IMR-90 (cell line): ENCODE data around the gene WFDC6. TPM values are rescaled to one million over a fixed set of nuclear protein-coding genes. Genes with fewer than 3 reads are reported as not detected.

ENCODE experiments used
- ATAC-seq: fragments of 200-7000 bp; cut with Tn5 transposase; 2 replicates; pipeline ENCODE4 v1.9.1; 2020; ENCODE audit warnings: low read depth, mild to moderate bottlenecking, moderate library complexity
- BruUV-seq: library from RNA; stranded (reverse); fragments of 400-500 nt; replicated peaks from 2 replicates; lab custom pipeline; 2021; lab: Mats Ljungman, UMichigan
- CTCF ChIA-PET: fragments of 300-600 bp; formaldehyde crosslinking; extraction: SDS; loops from one replicate; lab custom pipeline; 2021; ENCODE audit warnings: antibody characterized with exemption; lab: Yijun Ruan, JAX
- POLR2A ChIA-PET: fragments of 300-600 bp; sonication (Branson Sonifier 250); formaldehyde crosslinking; loops from one replicate; lab custom pipeline; 2022; ENCODE audit warnings: antibody characterized with exemption; ENCODE audit not compliant: unreplicated experiment; lab: Charles Lee
- DNase-seq: peaks from one replicate; pipeline ENCODE4 v3.0.0; 2013
- H2AFZ ChIP-seq: replicated peaks from 2 replicates; pipeline ENCODE3; 2013; ENCODE audit warnings: low read length, mild to moderate bottlenecking; ENCODE audit not compliant: poor library complexity
- H2AK5ac ChIP-seq: 2 replicates; pipeline ENCODE4 v1.6.1; 2013; ENCODE audit warnings: low read depth, low read length, inconsistent platforms
- H2AK9ac ChIP-seq: replicated peaks from 2 replicates; pipeline ENCODE3; 2013; ENCODE audit warnings: mild to moderate bottlenecking, low read depth, low read length, moderate library complexity; ENCODE audit not compliant: poor library complexity
- H2BK120ac ChIP-seq: 2 replicates; pipeline ENCODE4 v1.6.1; 2013; ENCODE audit warnings: low read depth, low read length, inconsistent platforms
- H2BK15ac ChIP-seq: 3 replicates; pipeline ENCODE4 v1.6.1; 2013; ENCODE audit warnings: low read depth, low read length, inconsistent platforms
- H2BK20ac ChIP-seq: 2 replicates; pipeline ENCODE4 v1.6.1; 2013; ENCODE audit warnings: low read depth, mild to moderate bottlenecking, inconsistent platforms, low read length, moderate library complexity
- H2BK5ac ChIP-seq: 2 replicates; pipeline ENCODE4 v1.6.1; 2013; ENCODE audit warnings: mild to moderate bottlenecking, low read depth, low read length, inconsistent platforms; ENCODE audit not compliant: poor library complexity, severe bottlenecking
- H3K14ac ChIP-seq: replicated peaks from 2 replicates; pipeline ENCODE4 v1.6.1; 2013; ENCODE audit warnings: low read depth, low read length, inconsistent platforms
- H3K18ac ChIP-seq: 2 replicates; pipeline ENCODE4 v1.6.1; 2013; ENCODE audit warnings: low read depth, low read length, control low read depth
- H3K23ac ChIP-seq: 2 replicates; pipeline ENCODE4 v1.6.1; 2013; ENCODE audit warnings: low read depth, low read length, inconsistent platforms
- H3K27ac ChIP-seq: 2 replicates; pipeline ENCODE4 v1.5.1; 2013; ENCODE audit warnings: mild to moderate bottlenecking, control low read depth, low read length; ENCODE audit not compliant: insufficient read depth
- H3K27me3 ChIP-seq: 2 replicates; pipeline ENCODE4 v1.6.1; 2013; ENCODE audit warnings: low read length; ENCODE audit not compliant: control insufficient read depth, insufficient read depth
- H3K36me3 ChIP-seq: 2 replicates; pipeline ENCODE4 v1.6.1; 2013; ENCODE audit warnings: low read length, mixed read lengths; ENCODE audit not compliant: control insufficient read depth, insufficient read depth
- H3K4ac ChIP-seq: 2 replicates; pipeline ENCODE4 v1.6.1; 2013; ENCODE audit warnings: low read depth, low read length, inconsistent platforms
- H3K4me1 ChIP-seq: 2 replicates; pipeline ENCODE4 v1.6.1; 2013; ENCODE audit warnings: low read length, mixed read lengths; ENCODE audit not compliant: control insufficient read depth, insufficient read depth
- H3K4me2 ChIP-seq: 2 replicates; pipeline ENCODE4 v1.6.1; 2013; ENCODE audit warnings: low read depth, mild to moderate bottlenecking, control low read depth, low read length, moderate library complexity
- H3K4me3 ChIP-seq: 2 replicates; pipeline ENCODE4 v1.5.1; 2013; ENCODE audit warnings: low read depth, mild to moderate bottlenecking, control low read depth, low read length, moderate library complexity; ENCODE audit not compliant: insufficient read depth
- H3K56ac ChIP-seq: 2 replicates; pipeline ENCODE4 v1.6.1; 2013; ENCODE audit warnings: low read length, inconsistent platforms; ENCODE audit not compliant: insufficient read depth; ENCODE audit errors: extremely low read depth
- H3K79me1 ChIP-seq, 2 experiments: 2 replicates each; pipeline ENCODE4 v1.6.1; 2013; ENCODE audit warnings: low read length in 2 of 2, inconsistent platforms in 1 of 2, low read depth in 1 of 2
- H3K9ac ChIP-seq: 2 replicates; pipeline ENCODE4 v1.6.1; 2013; ENCODE audit warnings: low read depth, low read length, control low read depth
- H3K9me1 ChIP-seq: 2 replicates; pipeline ENCODE4 v1.6.1; 2013; ENCODE audit warnings: low read length, inconsistent platforms; ENCODE audit not compliant: insufficient read depth
- H3K9me3 ChIP-seq: 2 replicates; pipeline ENCODE4 v1.6.1; 2013; ENCODE audit warnings: low read length; ENCODE audit not compliant: control insufficient read depth, insufficient read depth
- H4K20me1 ChIP-seq: 2 replicates; pipeline ENCODE4 v1.6.1; 2013; ENCODE audit warnings: low read length, inconsistent platforms; ENCODE audit not compliant: insufficient read depth
- H4K5ac ChIP-seq: 2 replicates; pipeline ENCODE4 v1.6.1; 2013; ENCODE audit warnings: mild to moderate bottlenecking, low read depth, low read length, control low read depth
- H4K8ac ChIP-seq, 2 experiments: 2 replicates each; pipeline ENCODE4 v1.6.1; 2013; ENCODE audit warnings: low read depth in 2 of 2, low read length in 2 of 2, control low read depth in 1 of 2, inconsistent platforms in 1 of 2
- H4K91ac ChIP-seq: 2 replicates; pipeline ENCODE4 v1.6.1; 2013; ENCODE audit warnings: low read depth, low read length, inconsistent platforms; ENCODE audit not compliant: insufficient read depth
- CHD1 ChIP-seq: IDR thresholded peaks from 2 replicates; pipeline ENCODE4 v1.6.1; 2012; ENCODE audit warnings: low read depth, low read length, improper control_type of control experiment
- MAZ ChIP-seq: IDR thresholded peaks from 2 replicates; pipeline ENCODE4 v1.6.1; 2012; ENCODE audit warnings: low read depth, mild to moderate bottlenecking, low read length, improper control_type of control experiment, moderate library complexity, borderline replicate concordance
- NFE2L2 ChIP-seq: fragments of 150-350 bp; IDR thresholded peaks from 2 replicates; pipeline ENCODE4 v1.6.1; 2016; ENCODE audit warnings: low read depth, mild to moderate bottlenecking, low read length
- WGBS, 2 experiments: methylation state at CpG; one replicate each; pipeline versions ENCODE4 v1.1.5 to v1.1.7; 2013; ENCODE audit warnings: missing lambda C conversion rate in 2 of 2; ENCODE audit not compliant: insufficient read length in 1 of 2; ENCODE audit errors: extremely low coverage in 2 of 2; 5-methylcytosine and 5-hydroxymethylcytosine counted together
- dilution Hi-C: fragments of 300-500 bp; cut with HindIII; formaldehyde crosslinking; loops from one replicate; pipeline ENCODE4 v1.14.3; 2018; ENCODE audit warnings: low sequenced_read_pairs; ENCODE audit not compliant: unreplicated experiment
- in situ Hi-C: fragments of 300-500 bp; cut with MboI; formaldehyde crosslinking; loops from 3 replicates; pipeline ENCODE4 v1.14.3; 2019; ENCODE audit warnings: low sequenced_read_pairs, inconsistent platforms, mixed read lengths
- intact Hi-C: fragments of 100-400 bp; cut with micrococcal nuclease; formaldehyde crosslinking; loops from 2 replicates; pipeline ENCODE4 v1.10.0; 2022
- polyA plus RNA-seq, 3 experiments: library from polyadenylated mRNA; depleted of rRNA; stranded (reverse); fragments of >200 nt; gene quantifications; 2 replicates each; pipeline ENCODE4 v1.2.3, GENCODE V29; 2012; ENCODE audit warnings: low replicate concordance in 1 of 3
- total RNA-seq: library from RNA; depleted of rRNA; stranded (reverse); fragments of >200 nt; gene quantifications from 2 replicates; pipeline ENCODE4 v1.2.3, GENCODE V29; 2012
- TF ChIP-seq, protein P1 (sequence below): fragments of 150-350 bp; IDR thresholded peaks from 2 replicates; pipeline ENCODE4 v1.6.1; 2017; ENCODE audit warnings: mild to moderate bottlenecking, antibody characterized with exemption, low read length, low read depth

The WFDC6 gene
- total and polyA plus RNA-seq, 2 of the 4 experiments (the other 2 are of a cell fraction), result not detected

DNA sequence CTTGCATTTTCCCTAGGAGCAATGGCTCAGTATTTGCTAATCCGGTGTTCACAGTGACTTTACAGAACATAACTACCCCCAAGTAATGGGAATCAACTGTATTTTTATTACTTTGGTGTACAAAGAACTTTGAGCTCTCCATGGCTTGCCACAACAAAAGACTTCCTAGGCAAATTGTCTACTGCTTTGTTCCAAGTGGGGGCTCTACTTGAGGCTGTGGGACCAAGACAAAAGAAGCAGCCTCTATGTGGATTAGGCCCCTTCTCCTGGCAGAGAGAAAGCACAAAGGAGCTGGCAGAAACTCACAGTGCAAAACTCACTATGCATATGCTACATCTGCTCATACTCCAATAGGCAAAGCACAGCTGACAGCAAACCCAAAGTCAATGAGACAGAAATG is 38.9 kb upstream of the WFDC6 start:
- no peak overlapping the region for H3K56ac ChIP-seq
- no peak overlapping the region for H4K8ac ChIP-seq

More for the DNA sequence above, 38.9 kb upstream of the WFDC6 start:
- no peaks in the 10 kb centered on the region for H4K20me1 ChIP-seq
- no CpG with 5 or more reads among the region's 1 CpG for WGBS, 2 experiments
- no peak overlapping the region for H2AK9ac ChIP-seq
- H3K36me3 ChIP-seq, result no peaks in the 10 kb centered on the region
- POLR2A ChIA-PET, result no interaction called here
- H3K9me3 ChIP-seq, result no peaks in the 10 kb centered on the region
- no peaks in the 10 kb centered on the region for H3K27me3 ChIP-seq
- dilution Hi-C loops (no loop called here), in situ Hi-C loops (no loop called here), intact Hi-C loops (loop anchor here (5.0 kb wide), 1 partner anchor 266 kb away; no protein-coding TSS in a partner anchor)
- CTCF ChIA-PET, result no interaction called here
- no peak overlapping the region for H3K4me2 ChIP-seq
- H3K4ac ChIP-seq, result no peak overlapping the region
- no peak overlapping the region for H2BK5ac ChIP-seq
- no peak overlapping the region for H3K27ac ChIP-seq
- H2BK120ac ChIP-seq, result no peak overlapping the region
- H3K23ac ChIP-seq, result no peak overlapping the region
- TF ChIP-seq, protein P1, sequence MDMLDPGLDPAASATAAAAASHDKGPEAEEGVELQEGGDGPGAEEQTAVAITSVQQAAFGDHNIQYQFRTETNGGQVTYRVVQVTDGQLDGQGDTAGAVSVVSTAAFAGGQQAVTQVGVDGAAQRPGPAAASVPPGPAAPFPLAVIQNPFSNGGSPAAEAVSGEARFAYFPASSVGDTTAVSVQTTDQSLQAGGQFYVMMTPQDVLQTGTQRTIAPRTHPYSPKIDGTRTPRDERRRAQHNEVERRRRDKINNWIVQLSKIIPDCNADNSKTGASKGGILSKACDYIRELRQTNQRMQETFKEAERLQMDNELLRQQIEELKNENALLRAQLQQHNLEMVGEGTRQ, result no peak
- TF ChIP-seq MAZ (no peak), NFE2L2 (no peak), CHD1 (no peak)
- no peak overlapping the region for H4K91ac ChIP-seq
- H3K4me1 ChIP-seq, result no peaks in the 10 kb centered on the region
- no peaks in the 10 kb centered on the region for H3K9me1 ChIP-seq
- H3K18ac ChIP-seq, result no peak overlapping the region
- H2AK5ac ChIP-seq, result no peak overlapping the region
- no peak overlapping the region for H2BK20ac ChIP-seq
- no peak overlapping the region for H4K5ac ChIP-seq
- no peaks in the 10 kb centered on the region for H3K79me1 ChIP-seq
- DNase-seq, result no peak
- BruUV-seq, result no TSS peak
- H2AFZ ChIP-seq, result no peak overlapping the region
- H3K4me3 ChIP-seq, result no peak overlapping the region
- no peak overlapping the region for H3K14ac ChIP-seq
- H2BK15ac ChIP-seq, result no peak overlapping the region
- no peak for ATAC-seq
- H3K9ac ChIP-seq, result no peak overlapping the region
